ENCODE measurements around the gene NAALADL2.
"Not testable (repeated sequence)": the region's sequence is repeated elsewhere in the genome, so short reads cannot be mapped to it uniquely, and the experiment has no call there.

NAALADL2 gene

GRCh38 chr3:175447521-175447920 is 588.4 kb downstream of the NAALADL2 start:
- no peak for DNase-seq

DNA sequence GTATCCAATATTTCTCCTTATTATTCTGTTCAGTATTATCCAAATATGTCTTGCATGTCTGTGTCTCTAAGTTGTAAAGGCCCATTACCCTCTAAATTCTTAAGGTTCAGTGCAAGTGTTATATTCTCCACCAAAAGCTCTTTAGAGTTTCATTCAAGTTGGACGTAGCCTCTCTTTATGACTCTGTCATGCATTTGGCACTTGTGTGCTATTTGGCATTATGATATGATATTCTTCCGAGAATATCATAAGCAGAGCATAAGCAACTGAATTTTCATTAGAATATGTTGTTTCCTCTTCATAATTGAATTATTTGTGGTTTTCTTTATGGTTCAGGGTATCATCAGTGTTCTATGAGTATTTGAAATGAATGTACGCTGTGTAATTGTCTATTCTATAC is 594.2 kb downstream of the NAALADL2 start:
- no peak for DNase-seq

DNA sequence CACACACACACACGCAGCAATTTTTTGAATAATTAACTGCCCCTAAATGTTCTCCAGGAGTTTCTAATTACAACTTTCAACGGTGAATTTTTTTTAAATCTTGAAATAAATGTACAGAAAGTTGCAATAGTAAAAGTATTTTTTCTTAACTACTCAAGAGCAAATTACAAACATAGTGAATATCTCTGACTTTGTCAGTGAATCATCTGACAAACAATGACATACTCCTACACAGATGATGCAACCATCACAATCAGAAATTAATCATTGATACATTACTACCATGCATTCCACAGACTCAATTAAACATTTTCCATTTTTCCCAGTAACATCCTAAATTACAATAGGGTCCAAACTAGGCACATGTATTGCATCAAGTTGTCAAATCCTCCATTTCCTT is 597.3 kb downstream of the NAALADL2 start:
- no peak for DNase-seq

- no peak for DNase-seq
Observed at GRCh38 chr3:175457301-175457700, 598.2 kb downstream of the NAALADL2 start.

- not testable (repeated sequence) for DNase-seq
Observed at GRCh38 chr3:175460849-175461399, 601.8 kb downstream of the NAALADL2 start.

DNA sequence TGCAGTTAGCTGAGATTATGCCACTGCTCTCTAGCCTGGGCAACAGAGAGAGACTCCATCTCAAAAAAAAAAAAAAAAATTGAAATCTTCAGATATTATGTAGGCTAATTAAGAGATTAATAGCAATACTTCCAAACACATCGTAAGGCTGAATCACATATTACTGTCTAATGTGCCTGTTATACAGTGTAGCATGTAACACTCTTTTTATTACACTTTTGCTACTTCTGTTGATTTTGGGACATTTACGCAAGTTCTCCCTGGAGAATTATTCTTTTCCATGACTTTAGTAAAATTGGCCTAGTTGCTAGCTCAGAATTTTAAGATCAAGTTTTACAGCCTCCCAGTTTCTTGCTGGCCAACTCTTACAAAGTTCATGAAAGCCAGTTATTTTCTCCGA is 605.2 kb downstream of the NAALADL2 start:
- DNase-seq: no peak

GRCh38 chr3:175469124-175469523 is 610.0 kb downstream of the NAALADL2 start:
- DNase-seq: no peak

GRCh38 chr3:175475765-175476164 is 616.6 kb downstream of the NAALADL2 start:
- no peak for DNase-seq

- no peak for DNase-seq
Observed at GRCh38 chr3:175476489-175476888, 617.4 kb downstream of the NAALADL2 start.

- DNase-seq: no peak
Observed at GRCh38 chr3:175477651-175478224, 618.6 kb downstream of the NAALADL2 start.

GRCh38 chr3:175478301-175478700 is 619.2 kb downstream of the NAALADL2 start:
- DNase-seq: no peak

- DNase-seq: no peak
Observed at GRCh38 chr3:175479175-175479574, 620.0 kb downstream of the NAALADL2 start.

GRCh38 chr3:175479800-175480199 is 620.7 kb downstream of the NAALADL2 start:
- DNase-seq: no peak

DNA sequence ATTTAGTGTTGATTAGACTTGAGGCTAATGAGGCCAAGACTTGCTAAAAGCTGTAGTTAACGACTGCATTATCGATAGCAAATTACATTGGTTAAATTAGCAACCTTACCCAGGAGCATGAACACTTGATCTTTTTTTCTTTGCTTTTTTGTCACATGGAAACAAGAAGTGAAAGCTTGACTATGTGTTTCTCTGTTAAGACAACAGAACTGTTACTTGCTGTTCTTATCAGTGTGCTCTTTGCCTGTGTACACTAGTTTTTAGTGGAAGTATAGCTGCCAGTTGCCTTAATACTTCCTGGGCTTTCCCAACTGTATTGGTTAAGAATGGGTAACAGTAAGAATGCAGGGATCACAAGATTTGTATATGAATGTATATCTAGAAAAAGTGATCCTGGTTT is 625.5 kb downstream of the NAALADL2 start:
- no peak for DNase-seq

GRCh38 chr3:175485436-175485835 is 626.3 kb downstream of the NAALADL2 start:
- no peak for DNase-seq

- no peak for DNase-seq
Observed at GRCh38 chr3:175486255-175486654, 627.1 kb downstream of the NAALADL2 start.

DNA sequence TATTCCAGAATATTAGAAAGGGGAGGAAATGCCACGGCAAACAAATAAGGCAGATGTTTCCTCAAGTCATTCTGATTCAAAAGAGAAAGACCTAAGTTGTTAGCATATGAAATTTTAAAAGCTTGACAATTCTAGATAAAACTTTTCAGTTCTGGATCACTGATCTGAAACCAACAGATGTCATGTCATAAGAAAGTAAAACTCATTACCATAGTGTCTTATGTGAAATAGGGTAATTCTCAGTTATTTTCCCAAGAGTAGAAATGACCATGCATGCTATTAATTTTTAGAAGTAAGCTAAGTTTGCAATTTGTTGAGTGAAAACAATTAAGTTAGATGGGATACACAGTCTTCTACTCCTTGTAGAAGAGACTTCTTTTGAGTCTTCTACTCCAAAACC is 630.3 kb downstream of the NAALADL2 start:
- no peak for DNase-seq

DNA sequence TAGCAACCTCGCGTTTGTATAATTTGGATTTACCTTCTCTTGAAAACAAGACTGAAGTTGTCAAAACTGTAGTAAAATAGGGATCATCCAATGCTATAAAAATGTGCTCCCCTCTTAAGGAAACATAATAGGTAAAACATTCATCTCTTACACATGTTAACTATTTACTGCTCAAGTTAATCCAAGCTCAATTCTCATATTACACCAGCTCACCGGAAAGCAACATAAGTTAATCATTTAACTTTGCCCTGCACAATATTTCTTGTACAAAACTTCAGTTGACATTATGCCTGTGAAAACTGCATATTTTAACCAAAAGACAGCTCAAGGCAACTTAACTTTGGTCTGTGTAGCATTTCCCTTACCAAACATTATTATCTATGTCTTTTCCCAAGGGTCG is 634.2 kb downstream of the NAALADL2 start:
- no peak for DNase-seq

DNA sequence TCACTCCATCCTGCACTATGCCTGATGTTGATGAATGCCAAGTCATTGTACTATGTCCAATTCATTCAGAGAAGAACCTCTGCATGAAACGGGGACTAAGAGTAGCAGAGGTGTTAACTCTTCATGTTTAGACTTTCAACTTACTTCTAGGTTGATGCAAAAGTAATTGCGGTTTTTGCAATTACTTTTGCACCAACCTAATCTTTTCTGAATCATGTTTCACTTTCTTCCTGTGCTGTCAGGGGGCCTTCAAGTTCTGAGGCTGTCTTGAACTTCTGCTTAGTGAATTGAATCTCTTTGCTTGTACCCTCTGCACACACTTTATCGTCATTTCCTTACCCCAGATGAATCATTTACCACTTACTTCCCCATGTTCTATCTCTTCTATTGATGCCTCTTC is 636.2 kb downstream of the NAALADL2 start:
- DNase-seq: no peak

DNA sequence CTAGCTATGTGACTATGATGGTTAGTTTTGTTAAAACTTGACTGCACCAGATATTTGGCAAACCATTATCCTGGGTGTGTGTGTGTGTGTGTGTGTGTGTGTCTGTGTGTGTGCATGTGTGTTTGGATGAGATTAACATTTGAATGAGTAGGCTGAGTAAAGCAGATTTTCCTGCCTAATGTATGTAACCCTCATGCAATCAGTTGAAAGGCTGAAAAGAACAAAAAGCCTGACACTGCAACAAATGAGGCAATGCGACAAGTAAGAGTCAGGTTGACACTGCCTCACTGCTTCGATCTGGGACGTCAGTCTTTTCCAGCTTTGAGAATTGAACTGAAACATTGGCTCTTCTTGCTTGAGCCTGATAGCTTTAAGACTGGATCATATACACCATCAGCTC is 643.0 kb downstream of the NAALADL2 start:
- no peak for DNase-seq

GRCh38 chr3:175511219-175511785 is 652.2 kb downstream of the NAALADL2 start:
- no peak for DNase-seq

DNA sequence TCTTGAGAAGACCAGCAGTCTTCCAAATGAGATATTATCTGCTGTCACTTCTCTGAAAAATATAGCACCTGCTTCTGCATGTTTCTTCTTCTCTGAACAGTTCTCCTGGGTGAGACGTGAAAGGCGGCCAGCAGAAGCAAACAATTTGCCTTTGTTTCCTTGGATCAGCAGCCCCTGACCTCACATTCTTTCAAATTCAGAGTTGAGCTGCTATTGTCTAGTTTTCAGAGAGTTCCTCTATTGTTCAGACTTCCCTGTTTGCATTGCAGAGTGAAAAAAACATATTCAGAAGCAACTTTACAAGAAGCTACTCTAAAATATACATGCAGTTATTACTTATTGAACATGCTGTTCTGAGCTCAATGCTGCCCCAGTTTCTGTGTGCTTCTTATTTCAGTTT is 653.6 kb downstream of the NAALADL2 start:
- no peak for DNase-seq

GRCh38 chr3:175518459-175518858 is 659.3 kb downstream of the NAALADL2 start:
- no peak for DNase-seq

DNA sequence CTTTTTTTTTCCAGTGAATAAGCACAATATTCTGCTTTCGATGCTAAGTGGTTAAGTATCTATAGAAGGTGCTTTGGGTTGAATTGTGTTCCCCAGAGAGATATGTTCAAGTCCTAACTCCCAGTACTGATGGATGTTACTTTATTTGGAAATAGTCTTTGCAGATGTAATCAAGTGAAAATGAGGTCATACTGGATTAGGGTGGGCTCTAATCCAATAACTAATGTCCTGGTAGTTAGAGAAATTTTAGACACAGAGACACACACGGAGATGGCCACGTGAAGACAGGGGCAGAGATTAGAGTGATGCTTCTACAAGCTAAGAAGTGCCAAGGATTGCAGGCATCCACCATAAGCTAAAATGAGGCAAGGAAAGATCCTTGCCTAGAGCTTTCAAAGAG is 662.3 kb downstream of the NAALADL2 start:
- DNase-seq: no peak

DNA sequence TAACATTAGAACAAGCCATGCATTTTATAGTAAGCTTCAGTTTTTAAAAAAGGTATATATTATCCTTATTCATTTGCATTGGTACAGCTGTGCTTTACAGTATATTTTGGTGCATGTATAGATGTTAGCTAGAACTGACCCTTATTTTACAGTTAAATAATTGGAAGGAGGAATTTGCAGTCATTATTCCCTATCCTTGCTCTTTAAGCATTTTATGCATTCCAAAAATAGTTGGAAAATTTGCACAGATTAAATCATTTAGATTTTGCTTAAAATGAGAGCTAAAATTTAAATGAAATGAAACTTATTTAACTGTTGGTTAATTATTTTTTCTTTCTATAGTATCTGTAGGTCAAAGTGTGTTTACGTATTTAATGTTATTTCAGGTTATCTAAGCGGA is 667.1 kb downstream of the NAALADL2 start:
- DNase-seq: no peak
